GM12875 (cell line): ENCODE data around the gene CLDN4.
"Not testable (repeated sequence)": the region's sequence is repeated elsewhere in the genome, so short reads cannot be mapped to it uniquely, and the experiment has no call there.

ENCODE experiments used
- H3K4me3 ChIP-seq: one replicate; pipeline ENCODE4 v1.5.1; 2011; ENCODE audit warnings: low read depth, low read length, control low read depth
- TF ChIP-seq, protein P1 (sequence below): IDR thresholded peaks from 2 replicates; pipeline ENCODE4 v1.5.1; 2011; ENCODE audit warnings: low read depth, mild to moderate bottlenecking, control low read depth, inconsistent platforms, low read length, moderate library complexity, borderline replicate concordance; ENCODE audit not compliant: insufficient read depth

The CLDN4 gene

DNA sequence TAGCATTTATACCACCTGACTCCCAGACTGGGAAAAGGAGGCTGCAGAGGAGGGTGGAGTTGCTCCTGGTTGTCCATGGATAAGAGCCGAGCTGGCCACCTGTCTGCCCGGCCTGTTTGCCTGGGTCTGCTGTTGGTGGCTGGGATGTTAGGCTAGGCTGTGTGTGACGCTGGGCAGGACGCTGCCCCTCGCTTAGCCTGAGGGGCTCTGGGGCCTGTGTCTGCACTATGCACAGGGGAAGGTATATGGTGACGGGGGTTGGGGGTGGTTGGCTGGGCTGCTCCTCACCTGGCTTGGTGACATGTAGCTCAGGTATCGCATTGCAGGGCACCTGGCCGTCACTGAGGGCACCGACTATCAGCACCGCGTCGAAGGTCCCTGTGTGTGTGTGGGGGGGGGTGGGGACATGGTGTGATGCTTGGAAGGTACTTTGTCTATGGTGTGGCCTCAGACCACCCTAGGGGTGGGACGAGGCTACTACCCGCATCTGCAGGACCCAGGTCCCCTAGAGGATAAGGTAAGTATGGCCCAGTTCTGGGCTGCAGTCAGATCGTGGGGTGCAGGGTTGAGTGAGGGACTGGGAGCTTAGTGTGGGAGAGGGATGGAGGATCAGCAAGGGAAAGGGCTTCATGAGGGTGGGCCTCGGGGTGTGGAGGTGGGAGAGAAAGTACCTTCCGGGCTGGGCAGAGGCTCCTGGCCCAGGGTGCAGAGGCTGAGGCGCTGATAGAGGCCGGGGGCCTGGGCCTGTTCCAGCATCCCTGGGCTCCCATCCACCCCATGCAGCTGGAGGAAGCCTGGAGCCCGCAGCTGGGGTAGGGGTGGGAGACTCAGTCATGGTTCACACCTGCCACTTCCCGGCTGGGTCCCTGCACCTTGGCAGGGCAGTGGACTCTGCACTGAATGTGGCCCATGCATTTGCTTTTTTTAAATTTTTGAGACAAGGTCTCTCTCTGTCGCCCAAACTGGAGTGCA, 9.2 kb downstream of the CLDN4 start:
- H3K4me3 ChIP-seq, result no peak overlapping the region
- TF ChIP-seq, protein P1, sequence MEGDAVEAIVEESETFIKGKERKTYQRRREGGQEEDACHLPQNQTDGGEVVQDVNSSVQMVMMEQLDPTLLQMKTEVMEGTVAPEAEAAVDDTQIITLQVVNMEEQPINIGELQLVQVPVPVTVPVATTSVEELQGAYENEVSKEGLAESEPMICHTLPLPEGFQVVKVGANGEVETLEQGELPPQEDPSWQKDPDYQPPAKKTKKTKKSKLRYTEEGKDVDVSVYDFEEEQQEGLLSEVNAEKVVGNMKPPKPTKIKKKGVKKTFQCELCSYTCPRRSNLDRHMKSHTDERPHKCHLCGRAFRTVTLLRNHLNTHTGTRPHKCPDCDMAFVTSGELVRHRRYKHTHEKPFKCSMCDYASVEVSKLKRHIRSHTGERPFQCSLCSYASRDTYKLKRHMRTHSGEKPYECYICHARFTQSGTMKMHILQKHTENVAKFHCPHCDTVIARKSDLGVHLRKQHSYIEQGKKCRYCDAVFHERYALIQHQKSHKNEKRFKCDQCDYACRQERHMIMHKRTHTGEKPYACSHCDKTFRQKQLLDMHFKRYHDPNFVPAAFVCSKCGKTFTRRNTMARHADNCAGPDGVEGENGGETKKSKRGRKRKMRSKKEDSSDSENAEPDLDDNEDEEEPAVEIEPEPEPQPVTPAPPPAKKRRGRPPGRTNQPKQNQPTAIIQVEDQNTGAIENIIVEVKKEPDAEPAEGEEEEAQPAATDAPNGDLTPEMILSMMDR, result peak; percentile 22; the same call in 1 of the 2 replicates

DNA sequence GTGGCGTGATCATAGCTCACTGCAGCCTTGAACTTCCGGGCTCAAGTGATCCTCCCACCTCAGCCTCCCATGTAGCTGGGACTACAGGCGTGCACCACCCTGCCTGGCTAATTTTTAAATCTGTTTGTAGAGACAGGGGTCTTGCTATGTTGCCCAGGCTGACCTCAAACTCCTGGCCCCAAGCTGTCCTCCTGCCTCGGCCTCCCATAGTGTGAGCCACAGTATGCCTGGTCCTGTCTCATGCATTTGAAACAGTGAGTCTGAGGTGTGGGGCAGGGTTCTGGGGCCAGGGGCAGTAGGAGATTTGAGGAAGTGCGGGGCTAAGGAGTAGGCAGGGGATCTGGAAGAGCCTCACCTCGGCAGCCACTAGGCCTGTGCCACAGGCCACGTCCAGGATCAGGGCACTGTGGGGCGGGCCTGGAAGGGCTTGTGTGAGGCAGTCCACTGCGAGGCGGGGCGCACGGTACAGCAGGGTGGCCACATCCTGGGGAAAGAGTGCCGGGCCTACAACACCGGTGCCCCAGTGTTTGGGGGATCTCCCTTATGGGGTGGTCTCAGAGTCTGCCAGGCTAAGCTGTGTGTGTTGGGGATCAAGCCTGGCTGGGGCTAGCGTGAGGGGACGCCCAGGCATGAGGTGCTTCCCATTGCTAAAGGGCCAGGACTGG, 10.1 kb downstream of the CLDN4 start:
- no peak overlapping the region for H3K4me3 ChIP-seq
- TF ChIP-seq, protein P1, result no peak

DNA sequence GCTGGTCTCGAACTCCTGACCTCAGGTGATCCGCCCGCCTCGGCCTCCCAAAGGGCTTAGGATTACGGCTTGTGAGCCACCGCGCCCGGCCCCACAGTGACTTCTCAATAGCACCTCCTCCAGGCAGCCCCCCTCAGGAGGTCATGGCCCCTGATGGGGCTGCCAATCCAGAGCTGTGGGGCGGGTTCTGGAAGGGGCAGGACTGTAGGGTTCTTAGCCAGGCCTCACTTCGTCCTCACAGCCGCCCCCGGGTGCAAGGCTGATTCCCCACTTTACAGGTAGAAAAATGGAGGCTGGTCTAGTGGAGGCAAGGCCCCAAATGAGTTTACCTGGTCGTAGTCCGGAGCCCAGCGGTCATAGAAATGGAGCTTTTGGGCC, 10.9 kb downstream of the CLDN4 start:
- TF ChIP-seq, protein P1, result no peak
- peak overlapping the region; percentile 50 for H3K4me3 ChIP-seq

DNA sequence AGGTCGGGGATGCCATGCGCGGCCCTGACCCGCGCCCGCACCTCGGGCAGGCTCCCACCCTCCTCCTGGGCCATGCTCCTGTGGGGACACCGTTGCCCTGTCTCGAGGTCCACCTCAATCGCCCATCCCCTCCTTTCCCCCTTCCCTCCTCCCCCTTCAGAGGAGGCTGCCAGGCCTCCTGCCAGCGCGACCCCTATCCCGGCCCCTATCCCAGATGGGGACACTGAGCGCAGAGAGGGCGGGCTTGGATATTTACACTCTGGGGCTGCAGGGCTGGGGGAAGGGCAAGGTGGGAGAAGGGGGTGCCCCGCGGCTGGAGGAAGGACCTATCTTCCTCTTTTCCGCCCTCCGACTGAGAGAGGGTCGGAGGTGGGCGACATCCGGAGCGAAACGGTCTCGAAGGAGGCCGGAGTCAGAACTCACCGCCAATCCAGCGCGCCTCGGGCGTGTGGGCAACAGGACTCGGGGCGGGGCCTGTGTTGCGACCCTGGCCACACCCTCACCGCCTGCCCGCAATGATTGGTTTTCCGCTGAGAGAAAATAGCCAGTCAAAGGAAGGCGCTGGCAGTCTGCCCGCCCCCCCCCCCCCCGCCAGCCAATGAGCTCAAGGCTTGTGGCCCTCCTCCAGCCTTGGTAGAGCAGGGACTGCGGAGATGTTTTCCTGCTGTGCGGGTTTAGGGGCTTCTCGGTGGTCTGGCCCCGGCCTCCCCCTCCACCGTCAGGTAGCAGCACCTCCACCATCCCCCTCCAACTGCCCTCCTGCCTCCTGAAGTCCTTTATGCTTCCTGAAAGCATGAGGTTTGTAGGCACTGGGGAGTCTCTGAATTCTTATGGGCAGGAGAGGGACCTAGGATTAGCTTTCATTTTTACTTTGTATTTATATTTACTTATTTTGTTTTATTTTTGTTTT, 11.5 kb downstream of the CLDN4 start, which contains the start of gene METTL27:
METTL27 (minus strand) TSS at position 450 of the 910 bp plus-strand sequence; CDS start at position 74, 376 bp downstream.
- peak within 1 kb of the TSS; percentile 58 for H3K4me3 ChIP-seq
- TF ChIP-seq, protein P1, result no peak

DNA sequence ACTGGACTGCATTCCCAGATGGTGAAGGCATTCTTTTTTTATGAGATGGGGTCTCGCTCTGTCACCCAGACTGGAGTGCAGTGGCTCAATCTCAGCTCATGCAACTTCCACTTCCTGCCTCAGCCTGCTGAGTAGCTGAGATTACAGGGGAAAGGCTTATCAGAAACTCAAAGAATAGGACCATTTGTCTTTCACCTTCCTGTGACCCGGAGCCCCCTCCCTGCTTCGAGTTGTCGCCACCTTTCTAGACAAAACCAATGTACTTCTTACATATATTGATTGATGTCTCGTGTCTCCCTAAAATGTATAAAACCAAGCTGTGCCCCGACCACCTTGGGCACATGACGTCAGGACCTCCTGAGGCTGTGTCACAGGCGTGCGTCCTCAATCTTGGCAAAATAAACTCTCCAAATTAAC, 13.3 kb downstream of the CLDN4 start:
- TF ChIP-seq, protein P1, result no peak
- no peak overlapping the region for H3K4me3 ChIP-seq

DNA sequence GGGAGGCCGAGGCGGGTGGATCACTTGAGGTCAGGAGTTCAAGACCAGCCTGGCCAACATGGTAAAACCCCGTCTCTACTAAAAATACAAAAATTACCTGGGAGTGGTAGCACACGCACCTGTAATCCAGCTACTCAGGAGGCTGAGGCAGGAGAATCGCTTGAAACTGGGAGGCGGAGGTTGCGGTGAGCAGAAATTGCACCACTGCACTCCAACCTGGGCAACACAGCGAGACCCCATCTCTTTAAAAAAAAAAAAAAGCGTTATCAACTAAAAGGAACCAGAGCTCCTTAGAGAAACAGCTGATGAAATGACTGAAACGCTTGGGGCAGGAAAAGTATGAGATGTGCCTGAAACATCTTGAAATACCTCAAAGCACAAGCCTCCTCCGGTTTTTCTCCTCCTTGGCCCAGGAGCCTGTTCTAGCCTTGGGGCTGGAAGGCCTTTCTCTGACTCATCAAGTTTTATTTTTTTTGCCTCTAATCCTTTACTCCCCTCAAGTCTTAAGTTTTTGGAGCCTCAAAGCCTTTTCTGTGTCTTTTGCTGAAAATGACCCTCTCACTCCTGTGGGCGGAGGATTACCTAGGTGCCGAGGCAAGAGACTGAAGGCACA, 14.2 kb downstream of the CLDN4 start:
- H3K4me3 ChIP-seq, result no peak overlapping the region
- TF ChIP-seq, protein P1, result no peak

DNA sequence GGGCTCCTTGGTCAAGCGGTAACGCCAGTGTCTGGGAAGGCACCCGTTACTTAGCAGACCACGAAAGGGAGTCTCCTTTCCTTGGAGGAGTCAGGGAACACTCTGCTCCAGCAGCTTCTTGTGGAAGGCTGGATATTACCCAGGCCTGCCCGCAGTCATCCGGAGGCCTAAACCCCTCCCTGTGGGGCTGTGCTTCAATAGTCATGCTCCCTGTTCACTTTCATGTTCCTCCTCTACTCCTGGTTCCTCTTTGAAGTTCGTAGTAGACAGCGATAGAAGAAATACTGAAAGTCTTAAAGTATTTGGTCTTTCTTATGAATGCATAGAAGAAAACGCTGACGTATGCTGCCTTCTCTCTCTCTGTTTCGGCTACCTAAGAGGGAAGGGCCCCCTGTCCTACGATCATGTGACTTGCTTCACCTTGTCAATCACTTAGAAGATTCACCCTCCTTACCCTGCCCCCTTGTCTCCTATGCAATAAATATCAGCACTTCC, 15.0 kb downstream of the CLDN4 start:
- H3K4me3 ChIP-seq, result not testable (repeated sequence)
